GM23338 (cell line): ENCODE results near the gene TRAPPC12. TPM values are rescaled to one million over a fixed set of nuclear protein-coding genes. Genes with fewer than 3 reads are reported as not detected.

ENCODE experiments used
- ATAC-seq: fragments of 200-7000 bp; cut with Tn5 transposase; 3 replicates; pipeline ENCODE4 v1.9.1; 2020
- DNase-seq: peaks from one replicate; pipeline ENCODE4 v3.0.0-alpha.2; 2015; ENCODE audit warnings: low spot score
- H2AFZ ChIP-seq: fragments of 200-600 bp; sonication (generic); 2 replicates; pipeline ENCODE4 v1.8.0; 2016; ENCODE audit warnings: antibody characterized with exemption, mild to moderate bottlenecking, moderate library complexity
- H3F3A ChIP-seq: fragments of 200-600 bp; sonication (generic); replicated peaks from 2 replicates; pipeline ENCODE4 v1.8.0; 2017; ENCODE audit warnings: antibody characterized with exemption, mixed run types, low read depth
- H3K27ac ChIP-seq: fragments of 200-600 bp; sonication (generic); 2 replicates; pipeline ENCODE4 v1.6.1; 2016; ENCODE audit warnings: low read depth
- H3K27me3 ChIP-seq: fragments of 200-600 bp; sonication (generic); 2 replicates; pipeline ENCODE4 v1.8.0; 2016; ENCODE audit warnings: mild to moderate bottlenecking, mixed run types, moderate library complexity; ENCODE audit not compliant: insufficient read depth
- H3K36me3 ChIP-seq: fragments of 200-600 bp; sonication (generic); 2 replicates; pipeline ENCODE4 v1.8.0; 2016; ENCODE audit warnings: mild to moderate bottlenecking; ENCODE audit not compliant: insufficient read depth
- H3K4me1 ChIP-seq: fragments of 200-600 bp; sonication (generic); 2 replicates; pipeline ENCODE4 v1.8.0; 2016; ENCODE audit warnings: mild to moderate bottlenecking, moderate library complexity; ENCODE audit not compliant: insufficient read depth
- H3K4me2 ChIP-seq: fragments of 200-600 bp; sonication (generic); 2 replicates; pipeline ENCODE4 v1.7.1; 2017; ENCODE audit warnings: mixed run types
- H3K4me3 ChIP-seq: fragments of 200-600 bp; sonication (generic); 2 replicates; pipeline ENCODE4 v1.6.1; 2016; ENCODE audit warnings: mixed run types
- H3K79me2 ChIP-seq: fragments of 200-600 bp; sonication (generic); replicated peaks from 2 replicates; pipeline ENCODE4 v1.8.0; 2017; ENCODE audit warnings: mild to moderate bottlenecking; ENCODE audit not compliant: insufficient read depth
- H3K9me2 ChIP-seq: fragments of 200-600 bp; sonication (generic); 2 replicates; pipeline ENCODE4 v1.8.0; 2017; ENCODE audit not compliant: insufficient read depth
- H4K20me1 ChIP-seq: fragments of 200-600 bp; sonication (generic); replicated peaks from 2 replicates; pipeline ENCODE4 v1.8.0; 2017; ENCODE audit warnings: mild to moderate bottlenecking; ENCODE audit not compliant: insufficient read depth
- H3K27ac Mint-ChIP-seq: 2 replicates; pipeline ENCODE4 v1.8.0; 2020; ENCODE audit warnings: inconsistent platforms, mild to moderate bottlenecking, moderate library complexity, mixed read lengths
- H3K27me3 Mint-ChIP-seq: 3 replicates; pipeline ENCODE4 v1.8.0; 2022; ENCODE audit warnings: low read depth, mild to moderate bottlenecking, moderate library complexity, mixed read lengths, inconsistent platforms; ENCODE audit not compliant: insufficient read depth, poor library complexity
- H3K36me3 Mint-ChIP-seq: 3 replicates; pipeline ENCODE4 v1.8.0; 2021; ENCODE audit warnings: low read depth, mild to moderate bottlenecking, inconsistent platforms, moderate library complexity, mixed read lengths
- H3K4me1 Mint-ChIP-seq: 3 replicates; pipeline ENCODE4 v1.8.0; 2020; ENCODE audit warnings: mild to moderate bottlenecking, inconsistent platforms, mixed read lengths
- H3K4me3 Mint-ChIP-seq: 3 replicates; pipeline ENCODE4 v1.8.0; 2021; ENCODE audit warnings: moderate library complexity, mild to moderate bottlenecking, inconsistent platforms, mixed read lengths
- H3K9me3 Mint-ChIP-seq: 3 replicates; pipeline ENCODE4 v1.8.0; 2020; ENCODE audit warnings: moderate library complexity, mild to moderate bottlenecking, inconsistent platforms, mixed read lengths
- EZH2phosphoT487 ChIP-seq: fragments of 200-600 bp; sonication (generic); IDR thresholded peaks from one replicate; pipeline ENCODE4 v1.8.1; 2018; ENCODE audit warnings: antibody characterized with exemption; ENCODE audit not compliant: unreplicated experiment
- JUNB ChIP-seq: IDR thresholded peaks from one replicate; pipeline ENCODE4 v1.6.1; 2016; ENCODE audit warnings: antibody characterized with exemption; ENCODE audit not compliant: unreplicated experiment
- NANOG ChIP-seq: IDR thresholded peaks from 2 replicates; pipeline ENCODE4 v1.6.1; 2016; ENCODE audit warnings: antibody characterized with exemption, borderline replicate concordance
- POLR2AphosphoS5 ChIP-seq: IDR thresholded peaks from 2 replicates; pipeline ENCODE4 v1.6.1; 2016; ENCODE audit warnings: antibody characterized with exemption, low read depth
- ZNF331 ChIP-seq: fragments of 250-450 bp; sonication (Bioruptor Pico); IDR thresholded peaks from 2 replicates; pipeline ENCODE4 v1.5.0; 2020; ENCODE audit warnings: low read depth, mild to moderate bottlenecking, moderate library complexity
- polyA plus RNA-seq: library from polyadenylated mRNA; unstranded; fragments of >200 nt; fragmentation: Nextera tagmentation; extraction: Ambion mirVana; gene quantifications from 2 replicates; pipeline ENCODE4 v1.2.1, GENCODE V29; 2016
- total RNA-seq: library from RNA; depleted of rRNA; stranded (reverse); fragments of >200 nt; shearing (Covaris generic); gene quantifications from 2 replicates; pipeline ENCODE4 v1.2.3, GENCODE V29; 2014
- TF ChIP-seq, protein P1 (sequence below), 2 experiments: fragments of 200-600 bp in 1 of 2; sonication (generic) in 1 of 2; conservative IDR thresholded peaks; 2 replicates each; pipeline versions ENCODE4 v1.5.1 to v1.6.1; 2016 to 2017; ENCODE audit warnings: antibody characterized with exemption in 2 of 2, low read depth in 2 of 2, mild to moderate bottlenecking in 2 of 2, moderate library complexity in 1 of 2
- TF ChIP-seq, protein P2 (sequence below): IDR thresholded peaks from one replicate; pipeline ENCODE4 v1.6.1; 2018; ENCODE audit warnings: antibody characterized with exemption; ENCODE audit not compliant: unreplicated experiment
- TF ChIP-seq, protein P3 (sequence below): IDR thresholded peaks from 2 replicates; pipeline ENCODE4 v1.6.1; 2016; ENCODE audit warnings: antibody characterized with exemption

Gene TRAPPC12
- total and polyA plus RNA-seq, 2 experiments from 2014 or later: 48.9 to 57.7 TPM

DNA sequence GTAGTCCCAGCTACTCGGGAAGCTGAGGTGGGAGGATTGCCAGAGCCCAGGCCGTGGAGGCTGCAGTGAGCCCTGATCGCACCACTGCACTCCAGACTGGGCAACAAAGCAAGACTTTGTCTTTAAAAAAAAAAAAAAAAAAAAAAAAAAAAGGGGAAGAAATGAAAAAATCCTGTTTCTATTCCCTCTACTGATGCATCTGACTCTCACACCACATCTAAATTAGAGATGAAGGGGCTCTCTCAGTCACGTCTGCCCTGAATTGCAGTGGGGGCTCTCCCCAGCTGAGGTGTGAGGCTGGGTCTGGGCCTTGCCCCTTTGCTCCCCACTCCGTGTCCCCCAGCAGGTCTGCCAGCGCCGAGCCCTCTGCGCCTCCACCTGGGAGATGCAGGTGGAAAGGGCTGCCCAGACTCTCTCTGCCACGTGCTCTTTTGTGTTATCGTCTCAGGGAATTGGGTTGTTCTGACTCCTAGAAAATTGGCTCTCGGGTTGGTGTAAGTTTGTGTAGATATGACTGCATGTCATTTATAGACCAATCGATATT is 30.2 kb downstream of the TRAPPC12 start (continued):
- TF ChIP-seq, protein P1, sequence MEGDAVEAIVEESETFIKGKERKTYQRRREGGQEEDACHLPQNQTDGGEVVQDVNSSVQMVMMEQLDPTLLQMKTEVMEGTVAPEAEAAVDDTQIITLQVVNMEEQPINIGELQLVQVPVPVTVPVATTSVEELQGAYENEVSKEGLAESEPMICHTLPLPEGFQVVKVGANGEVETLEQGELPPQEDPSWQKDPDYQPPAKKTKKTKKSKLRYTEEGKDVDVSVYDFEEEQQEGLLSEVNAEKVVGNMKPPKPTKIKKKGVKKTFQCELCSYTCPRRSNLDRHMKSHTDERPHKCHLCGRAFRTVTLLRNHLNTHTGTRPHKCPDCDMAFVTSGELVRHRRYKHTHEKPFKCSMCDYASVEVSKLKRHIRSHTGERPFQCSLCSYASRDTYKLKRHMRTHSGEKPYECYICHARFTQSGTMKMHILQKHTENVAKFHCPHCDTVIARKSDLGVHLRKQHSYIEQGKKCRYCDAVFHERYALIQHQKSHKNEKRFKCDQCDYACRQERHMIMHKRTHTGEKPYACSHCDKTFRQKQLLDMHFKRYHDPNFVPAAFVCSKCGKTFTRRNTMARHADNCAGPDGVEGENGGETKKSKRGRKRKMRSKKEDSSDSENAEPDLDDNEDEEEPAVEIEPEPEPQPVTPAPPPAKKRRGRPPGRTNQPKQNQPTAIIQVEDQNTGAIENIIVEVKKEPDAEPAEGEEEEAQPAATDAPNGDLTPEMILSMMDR (conservative IDR thresholded peaks at IDR 0.05; ENCODE audit: low read depth in 2 of 2): no peak
- TF ChIP-seq ZNF331 (CRISPR knock-in tag) (no peak), EZH2phosphoT487 (no peak), JUNB (no peak), NANOG (no peak), POLR2AphosphoS5 (no peak)
- TF ChIP-seq, protein P2, sequence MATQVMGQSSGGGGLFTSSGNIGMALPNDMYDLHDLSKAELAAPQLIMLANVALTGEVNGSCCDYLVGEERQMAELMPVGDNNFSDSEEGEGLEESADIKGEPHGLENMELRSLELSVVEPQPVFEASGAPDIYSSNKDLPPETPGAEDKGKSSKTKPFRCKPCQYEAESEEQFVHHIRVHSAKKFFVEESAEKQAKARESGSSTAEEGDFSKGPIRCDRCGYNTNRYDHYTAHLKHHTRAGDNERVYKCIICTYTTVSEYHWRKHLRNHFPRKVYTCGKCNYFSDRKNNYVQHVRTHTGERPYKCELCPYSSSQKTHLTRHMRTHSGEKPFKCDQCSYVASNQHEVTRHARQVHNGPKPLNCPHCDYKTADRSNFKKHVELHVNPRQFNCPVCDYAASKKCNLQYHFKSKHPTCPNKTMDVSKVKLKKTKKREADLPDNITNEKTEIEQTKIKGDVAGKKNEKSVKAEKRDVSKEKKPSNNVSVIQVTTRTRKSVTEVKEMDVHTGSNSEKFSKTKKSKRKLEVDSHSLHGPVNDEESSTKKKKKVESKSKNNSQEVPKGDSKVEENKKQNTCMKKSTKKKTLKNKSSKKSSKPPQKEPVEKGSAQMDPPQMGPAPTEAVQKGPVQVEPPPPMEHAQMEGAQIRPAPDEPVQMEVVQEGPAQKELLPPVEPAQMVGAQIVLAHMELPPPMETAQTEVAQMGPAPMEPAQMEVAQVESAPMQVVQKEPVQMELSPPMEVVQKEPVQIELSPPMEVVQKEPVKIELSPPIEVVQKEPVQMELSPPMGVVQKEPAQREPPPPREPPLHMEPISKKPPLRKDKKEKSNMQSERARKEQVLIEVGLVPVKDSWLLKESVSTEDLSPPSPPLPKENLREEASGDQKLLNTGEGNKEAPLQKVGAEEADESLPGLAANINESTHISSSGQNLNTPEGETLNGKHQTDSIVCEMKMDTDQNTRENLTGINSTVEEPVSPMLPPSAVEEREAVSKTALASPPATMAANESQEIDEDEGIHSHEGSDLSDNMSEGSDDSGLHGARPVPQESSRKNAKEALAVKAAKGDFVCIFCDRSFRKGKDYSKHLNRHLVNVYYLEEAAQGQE: no peak

DNA sequence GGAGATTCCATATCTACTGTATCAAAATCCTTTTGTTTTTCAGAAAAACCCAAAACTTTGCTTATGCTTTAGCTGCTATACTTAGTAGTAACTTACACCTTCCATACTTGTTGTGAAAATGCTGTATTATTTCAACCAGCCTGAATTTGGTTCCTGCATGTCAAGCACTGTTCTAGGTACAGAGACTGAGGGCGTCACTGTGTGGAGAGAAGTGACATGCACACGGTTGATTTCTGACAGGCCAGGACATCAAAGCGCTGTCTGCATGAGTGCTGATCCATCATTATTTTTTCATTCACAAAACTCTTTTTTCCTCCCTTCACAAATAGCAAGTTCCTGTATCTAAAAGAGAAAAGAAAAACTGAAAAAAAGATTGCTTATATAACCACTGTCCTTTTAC is 31.6 kb downstream of the TRAPPC12 start:
- no peak overlapping the region for H3K4me2 ChIP-seq
- no peak overlapping the region for H3K27ac ChIP-seq
- DNase-seq (no peak), ATAC-seq (no peak)
- H3K27me3 ChIP-seq: no peaks in the 10 kb centered on the region
- H3K36me3 Mint-ChIP-seq: peaks cover 17% of the 10 kb centered on the region
- no peak overlapping the region for H3K4me3 ChIP-seq
- TF ChIP-seq JUNB (no peak), POLR2AphosphoS5 (no peak)
- TF ChIP-seq, protein P3, sequence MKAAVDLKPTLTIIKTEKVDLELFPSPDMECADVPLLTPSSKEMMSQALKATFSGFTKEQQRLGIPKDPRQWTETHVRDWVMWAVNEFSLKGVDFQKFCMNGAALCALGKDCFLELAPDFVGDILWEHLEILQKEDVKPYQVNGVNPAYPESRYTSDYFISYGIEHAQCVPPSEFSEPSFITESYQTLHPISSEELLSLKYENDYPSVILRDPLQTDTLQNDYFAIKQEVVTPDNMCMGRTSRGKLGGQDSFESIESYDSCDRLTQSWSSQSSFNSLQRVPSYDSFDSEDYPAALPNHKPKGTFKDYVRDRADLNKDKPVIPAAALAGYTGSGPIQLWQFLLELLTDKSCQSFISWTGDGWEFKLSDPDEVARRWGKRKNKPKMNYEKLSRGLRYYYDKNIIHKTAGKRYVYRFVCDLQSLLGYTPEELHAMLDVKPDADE: no peak
- no peaks in the 10 kb centered on the region for H3K4me1 Mint-ChIP-seq
- H3K27ac Mint-ChIP-seq: no peak overlapping the region
- peaks cover 3% of the 10 kb centered on the region; the same call in 1 of the 2 replicates for H3K36me3 ChIP-seq
- H3K79me2 ChIP-seq: no peaks in the 10 kb centered on the region
- H4K20me1 ChIP-seq: peaks cover 8% of the 10 kb centered on the region
- H3K4me3 Mint-ChIP-seq: no peak overlapping the region
- H3K27me3 Mint-ChIP-seq: peaks cover 3% of the 10 kb centered on the region
- no peaks in the 10 kb centered on the region for H3F3A ChIP-seq
- no peaks in the 10 kb centered on the region for H3K9me2 ChIP-seq
- H2AFZ ChIP-seq: no peak overlapping the region
- H3K4me1 ChIP-seq: no peaks in the 10 kb centered on the region
- no peaks in the 10 kb centered on the region for H3K9me3 Mint-ChIP-seq
